GM19351 (cell line): ENCODE measurements around the gene TAL1.
"Not testable (repeated sequence)": the region's sequence is repeated elsewhere in the genome, so short reads cannot be mapped to it uniquely, and the experiment has no call there.

Source experiments
- ATAC-seq: cut with Tn5 transposase; IDR thresholded peaks from one replicate; pipeline ENCODE4 v1.9.1; 2021; ENCODE audit warnings: mild to moderate bottlenecking, moderate library complexity; ENCODE audit not compliant: unreplicated experiment

TAL1 gene

DNA sequence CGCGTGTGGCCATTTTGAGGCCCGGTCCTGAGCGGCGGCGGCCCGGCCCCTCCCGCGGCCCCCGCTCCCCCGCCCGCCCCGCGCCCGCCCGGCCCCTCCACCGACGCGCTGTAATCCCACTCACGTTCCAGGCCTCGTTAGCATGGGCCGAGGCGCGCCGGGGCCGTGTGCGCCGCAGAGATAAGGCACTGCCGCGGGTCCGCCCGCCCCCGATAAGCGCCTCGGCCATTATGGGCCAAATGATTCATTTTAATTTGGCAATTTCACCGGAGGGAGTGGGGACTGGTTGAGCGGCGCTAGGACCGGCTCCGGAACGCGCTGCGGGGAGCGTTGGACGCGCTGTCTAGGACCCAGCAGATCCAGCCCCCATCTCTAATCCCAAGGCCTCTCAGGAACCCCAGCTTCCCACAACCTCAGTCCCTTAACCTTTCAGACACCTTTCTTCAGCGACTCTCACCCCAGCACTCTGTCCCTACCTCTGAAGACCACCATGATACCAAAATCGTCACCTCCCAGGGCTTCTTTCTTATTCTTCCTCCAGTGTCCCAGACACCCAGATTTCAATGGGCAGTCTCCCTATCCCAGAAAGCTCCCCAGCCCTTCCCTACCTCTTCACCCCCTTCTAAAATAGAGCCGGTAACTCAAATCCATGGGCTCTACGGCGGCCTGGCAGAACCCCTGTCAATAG, at the start of gene TAL1:
TAL1 (minus strand) TSS at position 39 of the 688 bp plus-strand sequence. CDS start 6,337 bp downstream, outside the sequence.
- ATAC-seq = no peak

DNA sequence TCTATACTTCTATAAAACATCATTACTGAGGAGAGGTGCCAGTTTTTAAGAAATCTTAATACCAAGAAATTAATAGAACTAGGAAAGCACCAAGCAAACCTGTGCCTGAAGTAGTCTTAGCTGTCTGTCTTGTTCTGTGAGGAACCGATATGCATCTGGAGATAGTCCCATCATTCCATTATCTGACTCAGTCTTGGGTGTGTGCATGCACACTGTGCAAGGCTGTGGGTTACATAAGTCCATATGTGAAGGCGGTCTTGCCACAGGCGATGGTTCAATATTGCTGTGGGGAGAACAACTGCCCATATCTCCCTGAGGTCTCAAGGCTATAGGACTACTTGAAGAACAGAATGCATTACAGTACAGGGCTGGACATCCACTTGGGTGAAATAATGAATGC, 48.1 kb upstream of the TAL1 start:
- no peak for ATAC-seq

DNA sequence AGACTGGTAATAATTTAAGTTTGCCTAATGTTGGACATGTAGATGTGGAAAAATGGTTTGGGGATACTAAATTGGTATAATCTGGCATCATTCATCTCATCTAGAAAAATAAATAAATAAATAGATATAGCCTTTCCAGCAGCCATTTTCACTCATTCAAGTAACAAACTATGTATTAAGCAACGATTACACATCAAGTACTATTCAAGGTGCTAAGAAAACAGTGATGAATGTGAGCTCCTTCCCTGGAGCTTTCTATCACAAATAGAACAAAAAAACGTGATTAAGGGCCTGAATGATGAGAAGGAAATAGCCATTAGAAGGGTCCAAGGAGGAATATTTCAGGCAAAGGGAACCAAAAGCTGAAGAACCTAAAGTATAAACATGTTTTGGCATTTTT, 44.8 kb upstream of the TAL1 start:
- ATAC-seq = no peak

DNA sequence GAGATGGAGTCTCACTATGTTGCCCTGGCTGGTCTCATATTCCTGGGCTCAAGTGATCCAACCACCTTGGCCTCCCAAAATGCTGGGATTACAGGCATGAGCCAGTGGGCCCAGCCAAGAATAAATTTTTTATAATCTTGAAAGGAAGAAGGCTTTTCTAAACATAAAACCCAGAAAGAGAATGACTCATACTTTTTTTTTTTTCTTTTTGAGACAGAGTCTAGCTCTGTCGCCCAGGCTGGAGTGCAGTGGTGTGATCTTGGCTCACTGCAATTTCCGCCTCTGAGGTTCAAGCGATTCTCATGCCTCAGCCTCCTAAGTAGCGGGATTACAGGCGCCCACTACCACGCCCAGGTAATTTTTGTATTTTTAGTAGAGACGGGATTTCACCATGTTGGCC, 43.8 kb upstream of the TAL1 start:
- ATAC-seq = not testable (repeated sequence)

DNA sequence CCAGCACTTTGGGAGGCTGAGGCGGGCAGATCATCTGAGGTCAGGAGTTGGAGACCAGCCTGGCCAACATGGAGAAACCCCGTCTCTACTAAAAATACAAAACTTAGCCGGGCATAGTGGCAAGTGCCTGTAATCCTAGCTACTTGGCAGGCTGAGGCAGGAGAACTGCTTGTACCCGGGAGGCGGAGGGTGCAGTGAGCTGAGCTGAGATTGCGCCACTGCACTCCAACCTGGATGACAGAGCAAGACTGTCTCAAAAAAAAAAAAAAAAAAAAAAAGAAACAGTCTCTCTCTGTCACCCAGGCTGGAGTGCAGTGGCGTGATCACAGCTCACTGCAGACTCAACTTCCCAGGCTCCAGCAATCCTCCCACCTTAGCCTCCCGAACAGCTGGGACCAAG, 33.5 kb upstream of the TAL1 start:
- ATAC-seq = not testable (repeated sequence)

DNA sequence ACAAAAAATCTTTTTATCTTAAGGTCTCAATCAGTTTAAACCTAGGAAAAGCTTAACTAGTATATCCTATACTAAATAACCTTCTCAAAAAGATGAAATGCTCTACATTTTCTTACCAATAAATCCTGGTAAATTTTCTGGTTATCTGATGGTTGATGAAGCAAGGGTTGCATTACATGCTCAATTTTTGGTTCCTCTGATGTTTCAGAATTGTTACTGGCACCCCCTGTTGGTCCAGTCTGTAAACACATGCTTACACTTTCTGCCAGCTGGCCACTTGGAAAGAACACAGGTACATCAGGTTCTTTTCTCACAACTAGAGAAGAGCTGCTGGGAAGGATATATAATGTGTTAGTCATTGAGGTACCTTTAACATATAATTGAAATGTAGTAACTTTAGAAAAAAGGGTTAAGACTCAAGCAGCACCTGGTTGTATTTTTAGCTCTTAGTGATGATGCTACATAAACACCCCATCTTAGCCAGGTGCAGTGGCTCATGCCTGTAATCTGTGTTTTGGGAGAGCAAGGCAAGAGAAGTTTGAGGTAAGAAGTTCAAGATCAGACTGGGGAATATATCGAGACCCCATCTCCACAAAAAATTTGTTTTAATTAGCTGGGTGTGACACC, 30.9 kb upstream of the TAL1 start:
- ATAC-seq = peak; percentile 68

DNA sequence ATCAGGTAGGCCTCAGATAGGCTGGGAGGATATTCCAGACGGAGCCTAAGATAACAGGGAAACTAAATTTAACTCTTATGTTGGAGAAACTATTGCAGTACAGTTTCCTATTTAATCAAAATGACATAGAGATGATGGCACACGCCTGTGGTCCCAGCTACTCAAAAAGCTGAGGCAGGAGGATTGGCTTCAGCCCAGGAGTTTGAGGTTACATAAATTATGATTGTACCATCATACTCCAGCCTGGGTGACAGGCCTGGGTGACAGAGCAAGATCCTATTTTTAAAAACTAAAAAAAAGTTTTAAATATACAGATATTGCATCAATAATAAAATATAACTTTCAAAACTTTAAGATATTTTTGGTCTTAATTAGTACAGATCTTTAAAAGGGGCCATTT, 25.2 kb upstream of the TAL1 start:
- ATAC-seq = no peak

DNA sequence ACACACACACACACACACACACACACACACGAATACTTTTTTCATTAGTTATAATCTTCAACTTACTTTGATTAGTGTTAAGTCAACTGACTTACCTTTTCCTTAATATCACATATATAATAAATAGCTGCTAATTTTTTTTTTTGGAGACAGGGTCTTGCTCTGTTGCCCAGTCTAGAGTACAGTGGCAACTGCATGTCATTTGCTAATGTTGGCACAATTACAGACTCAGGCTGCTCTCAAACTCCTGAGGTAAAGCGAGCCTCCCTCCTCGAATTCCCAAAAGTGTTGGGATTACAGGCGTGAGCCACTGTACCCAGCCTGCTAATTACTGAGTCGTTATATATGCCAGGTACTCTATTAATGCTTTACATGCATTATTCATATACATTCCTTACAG, 20.8 kb upstream of the TAL1 start:
- ATAC-seq = no peak

DNA sequence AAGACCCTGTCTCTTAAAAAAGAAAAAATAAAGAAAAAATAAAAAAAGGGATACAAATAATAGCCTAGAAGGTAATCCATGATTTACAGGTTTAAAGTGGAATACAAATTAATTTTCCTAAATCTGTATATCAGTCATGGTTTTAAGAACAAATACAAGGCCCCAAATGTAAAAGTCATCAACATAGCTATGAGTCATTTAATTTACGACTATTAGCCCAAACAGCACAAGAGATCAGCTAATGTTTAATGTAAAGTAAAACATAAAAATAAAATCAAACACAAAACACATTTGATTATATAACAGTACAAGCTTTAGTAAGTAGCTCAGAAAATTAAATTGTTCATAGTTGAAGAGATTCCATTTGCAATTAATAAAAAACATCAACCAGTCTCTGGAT, 20.3 kb upstream of the TAL1 start:
- no peak for ATAC-seq

DNA sequence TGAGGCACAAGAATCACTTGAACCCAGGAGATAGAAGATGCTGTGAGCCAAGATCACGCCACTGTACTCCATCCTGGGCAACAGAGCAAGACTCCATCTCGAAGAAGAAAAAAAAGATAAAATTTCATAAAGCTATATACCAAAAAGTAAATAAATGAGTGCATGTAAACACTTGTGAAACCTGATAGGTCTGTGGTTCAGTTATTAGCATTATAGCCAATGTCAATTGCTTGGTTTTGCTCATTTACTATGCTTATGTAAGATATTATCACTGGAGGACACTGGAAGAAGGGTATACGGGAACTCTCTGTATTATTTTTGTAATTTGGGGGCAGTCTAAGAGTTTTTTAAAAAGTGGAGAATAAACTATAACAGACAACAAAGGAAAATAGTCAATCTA, 17.7 kb upstream of the TAL1 start:
- ATAC-seq = no peak

DNA sequence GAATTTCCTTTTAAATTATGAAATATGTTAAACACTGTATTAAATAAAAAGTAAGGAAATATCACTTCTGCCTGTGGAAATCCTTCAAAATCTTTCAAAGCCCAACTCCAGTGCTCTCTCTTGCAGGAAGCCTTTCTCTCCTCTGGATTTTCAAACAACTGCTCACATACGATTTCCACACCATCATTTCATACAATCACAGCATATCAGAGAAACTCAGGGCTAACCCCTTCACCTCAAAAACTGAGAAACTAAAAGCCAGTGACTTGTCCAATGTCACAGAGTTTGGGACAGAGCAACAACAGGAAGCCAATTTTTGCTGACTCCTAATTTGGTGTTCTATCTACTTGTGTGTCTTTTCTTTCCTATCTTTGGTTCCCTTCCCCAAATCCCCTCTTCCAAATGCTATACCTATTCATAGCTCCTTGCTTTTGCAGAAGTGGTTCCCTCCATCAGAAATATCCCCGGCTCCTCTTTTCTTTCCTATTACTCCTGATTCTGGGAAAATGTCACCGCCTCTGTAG, 12.4 kb upstream of the TAL1 start:
- no peak for ATAC-seq

DNA sequence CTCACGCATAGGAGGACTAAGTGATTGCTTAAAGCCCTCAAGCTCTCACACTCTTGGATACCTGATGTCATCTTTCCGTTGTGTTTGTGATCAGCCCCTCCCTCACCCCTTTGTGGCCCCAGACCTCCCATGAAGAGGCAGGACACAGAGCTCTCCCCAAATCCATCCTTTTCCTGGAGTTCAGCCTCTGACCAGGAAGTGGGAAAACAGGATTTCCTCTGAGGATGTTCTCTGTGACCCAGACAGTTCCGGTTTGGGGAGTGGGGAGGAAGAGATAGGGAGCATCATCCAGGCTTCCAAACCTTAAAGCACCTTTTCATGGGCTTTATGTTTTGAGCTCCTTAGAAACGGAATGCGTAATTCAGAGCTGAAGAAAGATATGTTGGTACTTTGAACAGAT, 11.9 kb upstream of the TAL1 start:
- ATAC-seq = no peak

DNA sequence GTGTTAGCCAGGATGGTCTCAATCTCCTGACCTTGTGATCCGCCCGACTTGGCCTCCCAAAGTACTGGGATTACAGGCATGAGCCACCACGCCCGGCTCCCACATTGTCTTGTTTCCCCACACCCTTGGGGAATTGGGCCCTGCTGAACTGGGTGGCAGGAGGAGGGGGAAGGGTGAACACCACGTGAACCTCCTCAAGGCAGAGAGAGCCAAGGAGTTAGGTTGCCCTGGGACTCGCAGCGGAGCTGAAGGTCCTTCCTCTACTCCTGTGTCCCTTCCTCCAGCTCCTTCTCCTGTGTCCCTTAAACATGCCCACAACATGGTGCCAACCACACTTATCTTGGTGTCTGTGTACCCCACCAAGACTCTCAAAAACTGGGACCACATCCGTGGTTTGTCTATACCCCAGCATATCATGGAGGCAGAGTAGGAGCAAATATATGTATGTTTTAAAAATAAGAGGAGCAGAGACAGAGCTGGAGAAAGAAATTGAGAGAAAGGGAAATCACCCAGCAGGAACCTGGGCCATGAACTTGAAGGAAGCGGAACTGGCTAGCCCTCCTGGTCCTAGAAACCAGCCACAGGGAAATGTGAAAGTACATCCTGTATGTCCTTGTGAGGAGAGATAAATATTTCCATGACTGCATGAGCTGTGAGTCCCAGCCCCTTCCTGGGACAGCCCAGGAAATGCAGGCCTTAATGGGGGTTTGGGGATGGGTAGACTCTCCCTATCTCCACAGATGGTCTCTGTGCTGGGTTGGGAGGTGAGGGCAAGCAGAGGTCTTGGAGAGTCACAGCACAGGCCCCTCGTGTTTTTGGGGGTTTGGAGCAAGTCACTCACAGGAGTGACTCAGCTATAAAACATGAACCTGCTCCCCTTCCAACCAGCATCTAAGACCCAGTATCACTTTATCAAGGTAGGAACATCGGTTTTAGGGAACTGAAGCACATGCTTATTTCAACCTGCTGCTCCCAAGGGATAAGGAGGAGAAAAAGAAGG, 9.4 kb upstream of the TAL1 start:
- no peak for ATAC-seq

DNA sequence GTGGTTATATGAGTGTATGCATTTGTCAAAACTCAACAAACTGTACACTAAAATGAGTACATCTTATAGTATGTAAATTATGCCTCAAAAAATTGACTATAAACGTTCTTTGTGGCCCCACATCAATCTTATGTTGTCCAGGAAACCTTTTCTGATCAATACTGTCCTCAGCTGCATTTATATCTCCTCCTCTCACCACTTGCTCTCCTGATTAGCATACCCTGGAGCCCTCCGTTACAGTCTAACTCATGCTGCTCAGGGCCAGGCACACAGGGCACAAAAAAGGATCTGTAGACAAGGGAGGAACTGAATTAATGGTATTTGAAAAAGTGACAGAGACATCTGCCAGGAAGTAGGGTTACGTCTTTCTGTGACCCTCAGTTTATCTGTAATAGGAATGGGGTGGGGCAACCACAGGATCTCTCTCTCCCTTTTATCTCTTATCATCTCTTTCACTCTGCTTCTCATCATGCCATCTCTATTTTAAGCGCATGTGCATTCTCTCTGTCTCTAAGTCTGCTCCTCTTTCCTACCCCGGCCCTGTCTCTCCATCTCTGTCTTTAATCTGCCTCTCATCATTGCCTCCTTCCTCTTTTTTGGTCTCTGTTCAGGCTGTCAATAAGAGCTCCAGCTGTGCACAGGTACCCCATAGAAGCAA, 7.0 kb upstream of the TAL1 start:
- ATAC-seq = no peak

DNA sequence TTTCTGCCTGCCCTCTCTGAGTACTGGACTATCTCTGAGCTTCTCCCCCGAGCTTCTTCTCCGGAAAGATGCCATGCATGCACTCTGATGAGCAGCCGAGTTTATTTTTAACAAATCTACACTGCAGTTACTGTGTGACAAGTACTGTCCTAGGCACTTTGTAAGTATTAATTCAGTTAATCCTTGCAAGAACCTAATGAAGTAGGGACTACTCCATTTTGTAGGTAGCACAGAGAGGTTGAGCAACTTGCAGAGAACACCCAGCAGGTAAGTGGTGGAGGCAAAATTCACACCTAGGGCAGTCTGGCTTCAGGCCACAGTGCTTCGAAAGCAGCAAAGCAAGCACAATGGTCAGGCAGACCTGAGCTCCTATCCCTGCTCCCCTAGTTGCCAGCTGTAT, 3.8 kb upstream of the TAL1 start:
- no peak for ATAC-seq

DNA sequence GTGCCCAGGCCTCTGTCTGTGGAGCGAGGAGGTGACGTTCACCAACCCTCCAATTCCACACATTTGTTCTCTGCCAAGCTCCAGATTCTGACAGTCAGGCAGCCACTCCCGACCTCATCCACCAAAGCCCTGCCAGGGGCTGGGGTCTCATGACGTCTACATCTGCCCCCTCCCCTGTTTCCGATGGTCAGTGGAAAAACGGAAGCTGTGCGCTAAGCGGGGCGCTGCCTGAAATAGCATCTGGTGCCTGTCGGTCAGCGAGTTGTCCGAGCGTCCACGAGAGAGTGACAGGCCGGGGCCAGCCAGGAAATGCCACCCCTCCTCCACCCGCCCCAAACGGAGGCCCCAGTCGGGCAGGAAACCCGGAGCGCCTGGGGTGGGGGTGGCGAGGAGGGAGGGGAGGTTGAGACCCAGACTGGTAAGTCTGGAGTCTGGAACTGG, 3.2 kb upstream of the TAL1 start:
- ATAC-seq = no peak

DNA sequence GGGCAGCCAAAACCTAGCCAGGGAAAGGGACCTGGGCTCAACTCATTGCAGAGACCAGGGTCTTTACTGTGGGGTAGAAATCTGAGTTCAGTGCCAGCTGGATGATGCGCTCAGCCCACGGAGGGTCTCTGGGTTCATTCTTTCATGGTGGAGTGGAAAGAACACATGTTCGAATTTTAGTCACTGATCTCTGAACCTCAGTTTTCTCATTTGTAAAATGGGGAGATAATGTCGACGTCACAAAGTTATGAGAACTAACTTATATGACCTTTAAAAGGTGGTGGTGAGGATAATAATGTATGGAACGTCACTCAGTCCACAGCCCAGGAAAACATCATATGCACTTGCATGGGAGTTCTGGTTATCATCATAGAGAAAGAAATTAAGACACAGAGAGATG, 1.2 kb upstream of the TAL1 start:
- ATAC-seq = no peak

DNA sequence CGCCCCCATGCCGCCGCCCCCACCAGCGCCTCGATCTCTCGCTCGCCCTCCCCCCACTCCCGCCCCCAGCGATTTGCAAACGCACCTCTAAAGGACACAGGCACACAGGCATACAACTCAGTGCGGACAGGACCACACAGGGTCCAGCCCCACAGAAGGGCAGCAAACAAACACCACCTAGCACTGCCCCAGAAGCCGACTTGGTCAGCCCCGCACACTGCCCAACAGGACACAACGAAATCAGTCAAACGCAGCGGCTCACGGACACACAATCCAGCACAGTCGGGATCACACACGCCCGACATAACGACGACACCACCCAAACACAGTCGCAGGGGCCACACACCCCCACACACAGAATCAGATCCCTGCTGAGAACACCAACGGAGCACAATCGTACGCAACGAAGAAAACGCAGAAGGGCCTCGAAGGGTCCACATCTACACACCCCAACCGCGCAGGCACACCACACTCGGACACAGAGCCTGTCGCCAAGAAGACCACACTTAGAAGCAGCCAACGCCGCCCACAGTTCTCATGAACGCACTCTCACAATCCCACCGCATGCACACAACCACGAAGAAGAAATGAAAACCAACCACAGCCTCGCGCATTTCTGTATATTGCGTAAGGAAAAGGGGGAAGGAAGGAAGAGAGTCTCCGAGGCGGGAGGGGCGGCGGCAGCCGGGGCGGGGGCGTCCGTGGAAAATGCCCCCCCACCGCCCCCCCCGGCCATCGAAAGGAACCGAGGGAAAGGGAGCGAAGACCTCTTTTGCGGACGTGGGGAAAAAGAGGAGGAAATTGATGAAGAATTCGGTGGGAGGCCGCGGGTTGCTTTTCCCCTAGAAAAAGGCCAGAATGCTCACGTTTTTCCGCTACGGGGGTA, 481 bp downstream of the TAL1 start:
- no peak for ATAC-seq

DNA sequence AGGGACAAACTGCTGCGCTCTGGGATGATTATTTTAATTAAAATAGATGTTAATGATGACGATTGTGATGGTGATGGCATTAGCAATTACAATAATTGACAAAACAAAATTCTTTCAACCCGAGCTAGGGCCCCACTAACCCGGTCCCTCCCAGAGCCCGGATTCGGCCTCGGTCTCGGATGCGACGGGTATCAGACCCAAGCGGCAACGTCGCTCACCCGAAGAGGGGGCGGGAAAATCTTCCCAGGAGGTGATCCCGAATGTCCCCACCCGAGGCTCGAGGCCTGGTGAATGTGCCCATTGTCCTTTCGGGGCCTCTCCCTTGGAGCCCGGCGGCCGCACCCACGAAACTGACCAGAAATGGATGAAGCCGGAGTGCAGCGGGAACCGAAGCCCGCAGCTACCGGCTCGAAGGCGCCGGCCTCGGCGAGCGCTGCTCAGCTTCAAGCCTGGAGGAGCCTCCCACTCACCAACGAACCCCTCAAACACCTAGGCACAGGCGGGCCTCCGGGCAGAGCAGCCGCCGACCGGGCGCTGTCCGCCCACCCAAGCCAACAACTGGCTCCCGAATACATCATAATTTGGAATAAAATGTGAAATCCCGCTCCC, 1.2 kb downstream of the TAL1 start:
- ATAC-seq = no peak
